ENCODE data around the gene GPR107. TPM values are rescaled to one million over a fixed set of nuclear protein-coding genes. Genes with fewer than 3 reads are reported as not detected.

Gene GPR107
- total and polyA plus RNA-seq, 2 donors (not counting 1 experiment from before 2014, with no cell fraction given), result 10.4 to 28.1 TPM

DNA sequence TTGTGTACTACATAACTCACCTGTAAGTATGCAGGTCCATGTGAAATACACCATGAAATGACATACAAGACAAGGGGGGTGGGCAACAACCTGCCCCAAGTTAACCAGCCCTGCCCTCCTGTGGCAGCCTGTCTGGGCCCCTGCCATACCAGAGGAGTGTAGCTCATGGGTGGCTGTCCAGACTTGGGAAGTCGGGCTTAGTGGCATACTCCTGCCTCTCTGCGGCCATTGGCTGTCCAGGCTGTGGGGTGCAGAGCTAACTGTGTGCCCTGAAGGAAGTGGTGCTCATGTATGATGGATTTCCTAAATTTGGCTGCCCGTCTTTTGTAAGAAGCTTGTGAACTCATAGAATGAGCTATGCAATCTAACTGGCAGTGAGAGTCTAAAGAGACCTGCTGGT, 47.0 kb downstream of the GPR107 start:
- no peaks in the 10 kb centered on the region for H3K9me3 ChIP-seq (ENCODE audit: control extremely low read depth in 1 of 3, control insufficient read depth in 2 of 3, insufficient read depth in 1 of 3, low read length in 2 of 3)
- CTCF ChIA-PET, result interaction anchor here (0.8 to 3.6 kb wide), 12 partner anchors 9 to 363 kb away, joined by 3 to 23 read pairs (median 3); no protein-coding TSS in a partner anchor
- POLR2A ChIA-PET, result no interaction called here
- H2AFZ ChIP-seq (ENCODE audit: insufficient read depth, low read depth, low read length, poor library complexity, severe bottlenecking), result no peak overlapping the region
- peaks cover 13% of the 10 kb centered on the region for H3K79me2 ChIP-seq (ENCODE audit: control insufficient read depth, insufficient read depth, low read length)
- intact Hi-C loops (cut with micrococcal nuclease), result loop anchor here (5.0 to 10.0 kb wide), 3 partner anchors 64 to 584 kb away; no protein-coding TSS in a partner anchor
- DNase-seq (no peak), ATAC-seq (ENCODE audit: low read depth) (no peak)
- Mint-ChIP-seq H3K27ac (no peak overlapping the region), H3K4me3 (no peak overlapping the region), H3K9me3 (ENCODE audit: insufficient read depth) (no peaks in the 10 kb centered on the region), H3K4me1 (peaks cover 10% of the 10 kb centered on the region), H3K27me3 (no peaks in the 10 kb centered on the region)
- peaks cover 0 to 5% of the 10 kb centered on the region in 2 donors for H3K4me1 ChIP-seq (ENCODE audit: control insufficient read depth in 2 of 2, insufficient read depth in 2 of 2, low read length in 2 of 2)
- H3K4me3 ChIP-seq (ENCODE audit: control extremely low read depth in 1 of 5, extremely low read depth in 1 of 5, insufficient read depth in 1 of 5, low read depth in 2 of 5, low read length in 4 of 5), result no peak overlapping the region
- H4K20me1 ChIP-seq (ENCODE audit: control insufficient read depth, insufficient read depth, low read length, poor library complexity, severe bottlenecking), result no peaks in the 10 kb centered on the region
- TF ChIP-seq, protein P1, sequence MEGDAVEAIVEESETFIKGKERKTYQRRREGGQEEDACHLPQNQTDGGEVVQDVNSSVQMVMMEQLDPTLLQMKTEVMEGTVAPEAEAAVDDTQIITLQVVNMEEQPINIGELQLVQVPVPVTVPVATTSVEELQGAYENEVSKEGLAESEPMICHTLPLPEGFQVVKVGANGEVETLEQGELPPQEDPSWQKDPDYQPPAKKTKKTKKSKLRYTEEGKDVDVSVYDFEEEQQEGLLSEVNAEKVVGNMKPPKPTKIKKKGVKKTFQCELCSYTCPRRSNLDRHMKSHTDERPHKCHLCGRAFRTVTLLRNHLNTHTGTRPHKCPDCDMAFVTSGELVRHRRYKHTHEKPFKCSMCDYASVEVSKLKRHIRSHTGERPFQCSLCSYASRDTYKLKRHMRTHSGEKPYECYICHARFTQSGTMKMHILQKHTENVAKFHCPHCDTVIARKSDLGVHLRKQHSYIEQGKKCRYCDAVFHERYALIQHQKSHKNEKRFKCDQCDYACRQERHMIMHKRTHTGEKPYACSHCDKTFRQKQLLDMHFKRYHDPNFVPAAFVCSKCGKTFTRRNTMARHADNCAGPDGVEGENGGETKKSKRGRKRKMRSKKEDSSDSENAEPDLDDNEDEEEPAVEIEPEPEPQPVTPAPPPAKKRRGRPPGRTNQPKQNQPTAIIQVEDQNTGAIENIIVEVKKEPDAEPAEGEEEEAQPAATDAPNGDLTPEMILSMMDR (IDR thresholded peaks at IDR 0.05), result no peak
- TF ChIP-seq EZH2 (IDR thresholded peaks at IDR 0.05; ENCODE audit: borderline replicate concordance, insufficient read depth, low read depth, low read length, poor library complexity, severe bottlenecking), result no peak
- no peaks in the 10 kb centered on the region for H3K27me3 ChIP-seq (replicated peaks in 1 of 4; ENCODE audit: control extremely low read depth in 1 of 4, control insufficient read depth in 3 of 4, insufficient read depth in 4 of 4, low read length in 3 of 4)
- no peak overlapping the region for H3K4me2 ChIP-seq (replicated peaks; ENCODE audit: low read depth, low read length, poor library complexity, severe bottlenecking)
- no peak overlapping the region for H3K27ac ChIP-seq (ENCODE audit: low read length in 2 of 2)
- no peak overlapping the region for H3K9ac ChIP-seq (ENCODE audit: low read length)
- H3K36me3 ChIP-seq (replicated peaks in 1 of 2; ENCODE audit: control extremely low read depth in 1 of 2, control insufficient read depth in 1 of 2, extremely low read depth in 1 of 2, insufficient read depth in 2 of 2, low read length in 1 of 2), result peaks cover 5 to 75% of the 10 kb centered on the region in 2 experiments
- 100% methylated on average over 3 of the region's 3 CpGs for WGBS (ENCODE audit: insufficient coverage)

DNA sequence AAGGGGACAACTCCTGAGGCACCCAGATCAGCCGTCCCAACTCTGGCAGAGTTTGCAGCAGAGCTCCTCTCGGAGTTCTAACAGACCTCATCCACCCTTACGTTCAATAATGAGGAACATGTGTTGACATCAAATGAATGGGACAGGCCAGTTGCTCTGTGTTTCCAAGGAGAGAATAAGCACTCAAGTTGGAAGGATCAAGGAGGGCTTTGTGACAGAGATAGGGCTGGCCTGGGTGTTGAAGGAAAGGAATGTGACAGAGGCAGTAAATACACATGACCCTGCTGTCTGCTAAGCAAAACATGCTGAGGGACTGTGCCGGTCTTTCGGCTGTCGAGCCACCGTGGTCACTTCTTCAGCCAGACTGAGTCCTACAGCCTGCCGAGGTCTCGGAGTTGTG, 48.2 kb downstream of the GPR107 start:
- 99% methylated on average over 9 of the region's 9 CpGs for WGBS (ENCODE audit: insufficient coverage)
- Histone ChIP-seq H3K4me2 (replicated peaks; ENCODE audit: low read depth, low read length, poor library complexity, severe bottlenecking) (no peak overlapping the region), H3K4me1 (ENCODE audit: control insufficient read depth in 2 of 2, insufficient read depth in 2 of 2, low read length in 2 of 2) (peaks cover 0 to 5% of the 10 kb centered on the region in 2 donors), H3K9me3 (ENCODE audit: control extremely low read depth in 1 of 3, control insufficient read depth in 2 of 3, insufficient read depth in 1 of 3, low read length in 2 of 3) (no peaks in the 10 kb centered on the region), H3K79me2 (ENCODE audit: control insufficient read depth, insufficient read depth, low read length) (peaks cover 13% of the 10 kb centered on the region), H3K4me3 (ENCODE audit: control extremely low read depth in 1 of 5, extremely low read depth in 1 of 5, insufficient read depth in 1 of 5, low read depth in 2 of 5, low read length in 4 of 5) (no peak overlapping the region), H3K27ac (ENCODE audit: low read length in 2 of 2) (no peak overlapping the region), H3K36me3 (replicated peaks in 1 of 2; ENCODE audit: control extremely low read depth in 1 of 2, control insufficient read depth in 1 of 2, extremely low read depth in 1 of 2, insufficient read depth in 2 of 2, low read length in 1 of 2) (peaks cover 3 to 74% of the 10 kb centered on the region in 2 experiments), H3K9ac (ENCODE audit: low read length) (no peak overlapping the region), H3K27me3 (replicated peaks in 1 of 4; ENCODE audit: control extremely low read depth in 1 of 4, control insufficient read depth in 3 of 4, insufficient read depth in 4 of 4, low read length in 3 of 4) (no peaks in the 10 kb centered on the region), H4K20me1 (ENCODE audit: control insufficient read depth, insufficient read depth, low read length, poor library complexity, severe bottlenecking) (no peaks in the 10 kb centered on the region), H2AFZ (ENCODE audit: insufficient read depth, low read depth, low read length, poor library complexity, severe bottlenecking) (no peak overlapping the region)
- Mint-ChIP-seq H3K27me3 (no peaks in the 10 kb centered on the region), H3K27ac (no peak overlapping the region), H3K4me1 (peaks cover 10% of the 10 kb centered on the region), H3K4me3 (no peak overlapping the region), H3K9me3 (ENCODE audit: insufficient read depth) (no peaks in the 10 kb centered on the region)
- intact Hi-C loops (cut with micrococcal nuclease), result loop anchor here (5.0 to 10.0 kb wide), 3 partner anchors 63 to 583 kb away; no protein-coding TSS in a partner anchor
- ChIA-PET CTCF (interaction anchor here (0.7 to 3.6 kb wide), 5 partner anchors 8 to 217 kb away, joined by 3 to 23 read pairs (median 3); no protein-coding TSS in a partner anchor), POLR2A (interaction anchor here (0.6 kb wide), 1 partner anchor 147 kb away, joined by 5 read pairs; no protein-coding TSS in a partner anchor)
- DNase-seq (no peak), ATAC-seq (ENCODE audit: low read depth) (no peak)
- no peak for TF ChIP-seq EZH2 (IDR thresholded peaks at IDR 0.05; ENCODE audit: borderline replicate concordance, insufficient read depth, low read depth, low read length, poor library complexity, severe bottlenecking)
- TF ChIP-seq, protein P1 (IDR thresholded peaks at IDR 0.05), result no peak
